ENCODE measurements around the gene CD70. TPM values are rescaled to one million over a fixed set of nuclear protein-coding genes. Genes with fewer than 3 reads are reported as not detected.

The CD70 gene
- total RNA-seq, 1 donor from 2014 or later, result not detected

Other genes with a start within 250 kb of the CD70 start
- gene CLPP, start 229.6 kb downstream of the CD70 start, total RNA-seq, result 59.3 TPM
- 130 TPM for gene ALKBH7, start 218.4 kb downstream of the CD70 start, total RNA-seq
- 0.70 TPM for gene PSPN, start 215.2 kb downstream of the CD70 start, total RNA-seq
- 30.9 TPM for gene GTF2F1, start 198.0 kb downstream of the CD70 start, total RNA-seq
- 87.6 TPM for gene KHSRP, start 166.3 kb downstream of the CD70 start, total RNA-seq
- gene SLC25A41, start 157.4 kb downstream of the CD70 start, total RNA-seq, result 0.83 TPM
- gene SLC25A23, start 131.4 kb downstream of the CD70 start, total RNA-seq, result 143 TPM
- not detected for gene CRB3, start 126.9 kb downstream of the CD70 start, total RNA-seq
- 0.78 TPM for gene DENND1C, start 109.4 kb downstream of the CD70 start, total RNA-seq
- 0.40 TPM for gene TUBB4A, start 88.8 kb downstream of the CD70 start, total RNA-seq
- gene TNFSF9, start 60.1 kb downstream of the CD70 start, total RNA-seq, result not detected
- 0.35 TPM for gene TNFSF14, start 79.0 kb upstream of the CD70 start, total RNA-seq
- gene C3, start 129.5 kb upstream of the CD70 start, total RNA-seq, result 50.6 TPM
- gene GPR108, start 146.4 kb upstream of the CD70 start, total RNA-seq, result 22.5 TPM
- gene TRIP10, start 148.5 kb upstream of the CD70 start, total RNA-seq, result 86.1 TPM
- 0.40 TPM for gene SH2D3A, start 176.3 kb upstream of the CD70 start, total RNA-seq
- gene VAV1, start 181.6 kb upstream of the CD70 start, total RNA-seq, result 1.5 TPM

All from cardiac septum (tissue), 1 donor.